ENCODE results near the gene GADL1.

The GADL1 gene

GRCh38 chr3:30894521-30895251 lies at the start of gene GADL1:
GADL1 (minus strand) TSS chr3:30894661; CDS start chr3:30894614, 47 bp downstream.
- no peak for DNase-seq (ENCODE audit: low read depth)

- no peak for DNase-seq (ENCODE audit: low read depth)
Measured at GRCh38 chr3:30944124-30944523, 49.7 kb upstream of the GADL1 start.

GRCh38 chr3:30943206-30943605 lies 48.7 kb upstream of the GADL1 start:
- DNase-seq (ENCODE audit: low read depth) = no peak

GRCh38 chr3:30941342-30941741 lies 46.9 kb upstream of the GADL1 start:
- DNase-seq (ENCODE audit: low read depth) = no peak

GRCh38 chr3:30940740-30941139 lies 46.3 kb upstream of the GADL1 start:
- DNase-seq (ENCODE audit: low read depth) = no peak

GRCh38 chr3:30934208-30934550 lies 39.7 kb upstream of the GADL1 start:
- no peak for DNase-seq (ENCODE audit: low read depth)

- no peak for DNase-seq (ENCODE audit: low read depth)
Measured at GRCh38 chr3:30933478-30934207, 39.2 kb upstream of the GADL1 start.

- DNase-seq (ENCODE audit: low read depth) = no peak
Measured at GRCh38 chr3:30932513-30933098, 38.1 kb upstream of the GADL1 start.

- no peak for DNase-seq (ENCODE audit: low read depth)
Measured at GRCh38 chr3:30924763-30925162, 30.3 kb upstream of the GADL1 start.

- no peak for DNase-seq (ENCODE audit: low read depth)
Measured at GRCh38 chr3:30919564-30919963, 25.1 kb upstream of the GADL1 start.

GRCh38 chr3:30918761-30919160 lies 24.3 kb upstream of the GADL1 start:
- DNase-seq (ENCODE audit: low read depth) = no peak

GRCh38 chr3:30915782-30916181 lies 21.3 kb upstream of the GADL1 start:
- no peak for DNase-seq (ENCODE audit: low read depth)

- no peak for DNase-seq (ENCODE audit: low read depth)
Measured at GRCh38 chr3:30914696-30915095, 20.2 kb upstream of the GADL1 start.

GRCh38 chr3:30913176-30913575 lies 18.7 kb upstream of the GADL1 start:
- no peak for DNase-seq (ENCODE audit: low read depth)

- DNase-seq (ENCODE audit: low read depth) = no peak
Measured at GRCh38 chr3:30912301-30912700, 17.8 kb upstream of the GADL1 start.

- DNase-seq (ENCODE audit: low read depth) = no peak
Measured at GRCh38 chr3:30908456-30909037, 14.1 kb upstream of the GADL1 start.

GRCh38 chr3:30904996-30905395 lies 10.5 kb upstream of the GADL1 start:
- no peak for DNase-seq (ENCODE audit: low read depth)

GRCh38 chr3:30895329-30895728 lies 868 bp upstream of the GADL1 start:
- DNase-seq (ENCODE audit: low read depth) = no peak

GRCh38 chr3:30893678-30894325 lies 659 bp downstream of the GADL1 start:
- no peak for DNase-seq (ENCODE audit: low read depth)

GRCh38 chr3:30890907-30891306 lies 3.6 kb downstream of the GADL1 start:
- DNase-seq (ENCODE audit: low read depth) = no peak

- DNase-seq (ENCODE audit: low read depth) = no peak
Measured at GRCh38 chr3:30886888-30887287, 7.6 kb downstream of the GADL1 start.

- no peak for DNase-seq (ENCODE audit: low read depth)
Measured at GRCh38 chr3:30878862-30879261, 15.6 kb downstream of the GADL1 start.
